IPS-15b (cell line): Measurements from ENCODE around the gene SFSWAP.
A peak's percentile ranks its signal among the peaks of the same experiment; 100 is the strongest.
"Not testable (repeated sequence)": the region's sequence is repeated elsewhere in the genome, so short reads cannot be mapped to it uniquely, and the experiment has no call there.

Experiments
- H3K27me3 ChIP-seq: one replicate; pipeline ENCODE4 v1.6.1; 2013; ENCODE audit warnings: low read length; ENCODE audit not compliant: control insufficient read depth, insufficient read depth
- H3K36me3 ChIP-seq: one replicate; pipeline ENCODE4 v1.6.1; 2013; ENCODE audit warnings: low read length; ENCODE audit not compliant: control insufficient read depth, insufficient read depth
- H3K4me1 ChIP-seq: one replicate; pipeline ENCODE4 v1.6.1; 2013; ENCODE audit warnings: mild to moderate bottlenecking, low read length; ENCODE audit not compliant: control insufficient read depth, insufficient read depth
- H3K4me3 ChIP-seq: one replicate; pipeline ENCODE4 v1.5.1; 2013; ENCODE audit warnings: low read depth, low read length
- H3K9ac ChIP-seq: one replicate; pipeline ENCODE4 v1.6.1; 2013; ENCODE audit warnings: low read depth, mild to moderate bottlenecking, low read length
- H3K9me3 ChIP-seq: one replicate; pipeline ENCODE4 v1.6.1; 2013; ENCODE audit warnings: mild to moderate bottlenecking, low read length; ENCODE audit not compliant: control insufficient read depth, insufficient read depth

The SFSWAP gene

GRCh38 chr12:131710464-131711457 is at the start of gene SFSWAP:
TSS of gene SFSWAP (plus strand) at chr12:131711090. CDS start at chr12:131711230, 140 bp downstream.
- H3K9ac ChIP-seq, result peak within 1 kb of the TSS; percentile 98
- H3K27me3 ChIP-seq, result no peaks in the 10 kb centered on the region
- no peaks in the 10 kb centered on the region for H3K9me3 ChIP-seq
- no peaks in the 10 kb centered on the region for H3K4me1 ChIP-seq
- H3K4me3 ChIP-seq, result peak within 1 kb of the TSS; percentile 93
- H3K36me3 ChIP-seq, result peaks cover 13% of the 10 kb centered on the region

GRCh38 chr12:131661170-131661985 is 49.5 kb upstream of the SFSWAP start:
- H3K4me1 ChIP-seq, H3K9ac ChIP-seq, H3K27me3 ChIP-seq, H3K36me3 ChIP-seq, H3K9me3 ChIP-seq: not testable (repeated sequence)
- H3K4me3 ChIP-seq, result peak overlapping the region; percentile 23

- not testable (repeated sequence) for H3K36me3 ChIP-seq, H3K27me3 ChIP-seq, H3K4me3 ChIP-seq, H3K4me1 ChIP-seq, H3K9me3 ChIP-seq, H3K9ac ChIP-seq
These were observed 49.0 kb upstream of the SFSWAP start for GRCh38 chr12:131661986-131662288.

GRCh38 chr12:131662346-131662745 is 48.5 kb upstream of the SFSWAP start:
- H3K4me1 ChIP-seq, H3K9me3 ChIP-seq, H3K9ac ChIP-seq, H3K27me3 ChIP-seq, H3K4me3 ChIP-seq, H3K36me3 ChIP-seq: not testable (repeated sequence)

- H3K27me3 ChIP-seq, H3K4me3 ChIP-seq, H3K4me1 ChIP-seq, H3K36me3 ChIP-seq, H3K9ac ChIP-seq, H3K9me3 ChIP-seq: not testable (repeated sequence)
These were observed 45.2 kb upstream of the SFSWAP start for GRCh38 chr12:131665666-131666065.

GRCh38 chr12:131666486-131666885 is 44.4 kb upstream of the SFSWAP start:
- not testable (repeated sequence) for H3K9ac ChIP-seq, H3K27me3 ChIP-seq, H3K4me3 ChIP-seq, H3K9me3 ChIP-seq, H3K4me1 ChIP-seq, H3K36me3 ChIP-seq

GRCh38 chr12:131666978-131667601 is 43.8 kb upstream of the SFSWAP start:
- H3K9me3 ChIP-seq, H3K4me1 ChIP-seq, H3K27me3 ChIP-seq: not testable (repeated sequence)

GRCh38 chr12:131671276-131671675 is 39.6 kb upstream of the SFSWAP start:
- H3K9ac ChIP-seq, result no peak overlapping the region
- H3K9me3 ChIP-seq, result no peaks in the 10 kb centered on the region
- H3K4me3 ChIP-seq, result no peak overlapping the region
- no peaks in the 10 kb centered on the region for H3K4me1 ChIP-seq
- no peaks in the 10 kb centered on the region for H3K36me3 ChIP-seq
- no peaks in the 10 kb centered on the region for H3K27me3 ChIP-seq

More at GRCh38 chr12:131666978-131667601, 43.8 kb upstream of the SFSWAP start:
- not testable (repeated sequence) for H3K4me3 ChIP-seq, H3K36me3 ChIP-seq, H3K9ac ChIP-seq

- no peaks in the 10 kb centered on the region for H3K36me3 ChIP-seq
- no peak overlapping the region for H3K9ac ChIP-seq
- no peak overlapping the region for H3K4me3 ChIP-seq
- no peaks in the 10 kb centered on the region for H3K9me3 ChIP-seq
- H3K4me1 ChIP-seq, result no peaks in the 10 kb centered on the region
- no peaks in the 10 kb centered on the region for H3K27me3 ChIP-seq
These were observed 39.0 kb upstream of the SFSWAP start for GRCh38 chr12:131671871-131672270.

- H3K9me3 ChIP-seq, result no peaks in the 10 kb centered on the region
- H3K27me3 ChIP-seq, result no peaks in the 10 kb centered on the region
- no peaks in the 10 kb centered on the region for H3K4me1 ChIP-seq
- H3K4me3 ChIP-seq, result no peak overlapping the region
- no peak overlapping the region for H3K9ac ChIP-seq
- no peaks in the 10 kb centered on the region for H3K36me3 ChIP-seq
These were observed 38.5 kb upstream of the SFSWAP start for GRCh38 chr12:131672311-131672940.
